Muscle layer of colon (tissue), 2 donors: ENCODE results near the gene FNDC8.
"Not testable (repeated sequence)": the region's sequence is repeated elsewhere in the genome, so short reads cannot be mapped to it uniquely, and the experiment has no call there.

Experiments
- H3K27ac ChIP-seq: one replicate; pipeline ENCODE4 v1.7.0; 2013; ENCODE audit warnings: low read depth, mild to moderate bottlenecking, low read length, moderate library complexity
- H3K27me3 ChIP-seq, 2 donors: one replicate each; pipeline ENCODE4 v1.7.0; 2013; ENCODE audit warnings: low read length in 2 of 2, mild to moderate bottlenecking in 2 of 2; ENCODE audit not compliant: insufficient read depth in 2 of 2, control insufficient read depth in 1 of 2
- H3K36me3 ChIP-seq: one replicate; pipeline ENCODE4 v1.7.0; 2013; ENCODE audit warnings: mild to moderate bottlenecking, low read length; ENCODE audit not compliant: insufficient read depth
- H3K4me1 ChIP-seq: one replicate; pipeline ENCODE4 v1.7.0; 2013; ENCODE audit warnings: mild to moderate bottlenecking, low read length; ENCODE audit not compliant: insufficient read depth
- H3K4me3 ChIP-seq, 2 donors: one replicate each; pipeline ENCODE4 v1.7.0; 2013; ENCODE audit warnings: low read length in 2 of 2, low read depth in 1 of 2, mild to moderate bottlenecking in 1 of 2, moderate library complexity in 1 of 2
- H3K9ac ChIP-seq: one replicate; pipeline ENCODE4 v1.7.0; 2013; ENCODE audit warnings: low read length
- H3K9me3 ChIP-seq: one replicate; pipeline ENCODE4 v1.7.0; 2013; ENCODE audit warnings: mild to moderate bottlenecking, low read length
- donor health status: abdominal sarcoma.
- donor health status: Adenocarcinoma of cecum.

Gene FNDC8

GRCh38 chr17:35148144-35148543, 26.7 kb downstream of the FNDC8 start:
- Histone ChIP-seq H3K36me3 (no peaks in the 10 kb centered on the region), H3K27me3 (no peaks in the 10 kb centered on the region), H3K9me3 (no peaks in the 10 kb centered on the region), H3K4me1 (no peaks in the 10 kb centered on the region), H3K9ac (no peak overlapping the region), H3K27ac (no peak overlapping the region), H3K4me3 (no peak overlapping the region)

GRCh38 chr17:35149941-35150340, 28.5 kb downstream of the FNDC8 start:
- no peak overlapping the region for H3K4me3 ChIP-seq
- H3K9me3 ChIP-seq: no peaks in the 10 kb centered on the region
- H3K36me3 ChIP-seq: no peaks in the 10 kb centered on the region
- no peak overlapping the region for H3K9ac ChIP-seq
- no peak overlapping the region for H3K27ac ChIP-seq
- H3K27me3 ChIP-seq: no peaks in the 10 kb centered on the region
- no peaks in the 10 kb centered on the region for H3K4me1 ChIP-seq

GRCh38 chr17:35151080-35151479, 29.7 kb downstream of the FNDC8 start:
- H3K36me3 ChIP-seq, H3K9me3 ChIP-seq, H3K4me1 ChIP-seq, H3K4me3 ChIP-seq, H3K9ac ChIP-seq, H3K27ac ChIP-seq, H3K27me3 ChIP-seq: not testable (repeated sequence)

GRCh38 chr17:35152421-35153140, 31.2 kb downstream of the FNDC8 start:
- no peaks in the 10 kb centered on the region for H3K27me3 ChIP-seq
- no peaks in the 10 kb centered on the region for H3K4me1 ChIP-seq
- H3K9ac ChIP-seq: no peak overlapping the region
- H3K36me3 ChIP-seq: no peaks in the 10 kb centered on the region
- no peak overlapping the region for H3K4me3 ChIP-seq
- H3K9me3 ChIP-seq: no peaks in the 10 kb centered on the region
- no peak overlapping the region for H3K27ac ChIP-seq

GRCh38 chr17:35154196-35155165, 33.1 kb downstream of the FNDC8 start:
- no peak overlapping the region for H3K27ac ChIP-seq
- no peaks in the 10 kb centered on the region for H3K4me1 ChIP-seq
- no peak overlapping the region for H3K9ac ChIP-seq
- no peak overlapping the region for H3K4me3 ChIP-seq
- no peaks in the 10 kb centered on the region for H3K36me3 ChIP-seq
- H3K27me3 ChIP-seq: no peaks in the 10 kb centered on the region
- no peaks in the 10 kb centered on the region for H3K9me3 ChIP-seq

- Histone ChIP-seq H3K36me3 (no peaks in the 10 kb centered on the region), H3K4me3 (no peak overlapping the region), H3K4me1 (no peaks in the 10 kb centered on the region), H3K9ac (no peak overlapping the region), H3K27ac (no peak overlapping the region), H3K9me3 (no peaks in the 10 kb centered on the region), H3K27me3 (no peaks in the 10 kb centered on the region)
Measured at GRCh38 chr17:35155246-35155645, 33.8 kb downstream of the FNDC8 start.

GRCh38 chr17:35159940-35160339, 38.5 kb downstream of the FNDC8 start:
- H3K4me3 ChIP-seq: no peak overlapping the region
- no peak overlapping the region for H3K27ac ChIP-seq
- no peak overlapping the region for H3K9ac ChIP-seq
- H3K36me3 ChIP-seq: no peaks in the 10 kb centered on the region
- no peaks in the 10 kb centered on the region for H3K9me3 ChIP-seq
- H3K27me3 ChIP-seq: no peaks in the 10 kb centered on the region
- no peaks in the 10 kb centered on the region for H3K4me1 ChIP-seq

- Histone ChIP-seq H3K4me1 (no peaks in the 10 kb centered on the region), H3K9ac (no peak overlapping the region), H3K36me3 (no peaks in the 10 kb centered on the region), H3K27me3 (no peaks in the 10 kb centered on the region), H3K9me3 (no peaks in the 10 kb centered on the region), H3K27ac (no peak overlapping the region), H3K4me3 (no peak overlapping the region)
Measured at GRCh38 chr17:35160354-35161201, 39.2 kb downstream of the FNDC8 start.

GRCh38 chr17:35161281-35161761, 39.9 kb downstream of the FNDC8 start:
- Histone ChIP-seq H3K36me3 (no peaks in the 10 kb centered on the region), H3K4me1 (no peaks in the 10 kb centered on the region), H3K27me3 (no peaks in the 10 kb centered on the region), H3K9ac (no peak overlapping the region), H3K9me3 (no peaks in the 10 kb centered on the region), H3K27ac (no peak overlapping the region), H3K4me3 (no peak overlapping the region)

GRCh38 chr17:35162755-35163154, 41.3 kb downstream of the FNDC8 start:
- Histone ChIP-seq H3K36me3 (no peaks in the 10 kb centered on the region), H3K27me3 (no peaks in the 10 kb centered on the region), H3K4me3 (no peak overlapping the region), H3K4me1 (no peaks in the 10 kb centered on the region), H3K27ac (no peak overlapping the region), H3K9ac (no peak overlapping the region), H3K9me3 (no peaks in the 10 kb centered on the region)

- no peak overlapping the region for H3K27ac ChIP-seq
- no peaks in the 10 kb centered on the region for H3K9me3 ChIP-seq
- H3K27me3 ChIP-seq: no peaks in the 10 kb centered on the region
- H3K4me1 ChIP-seq: no peaks in the 10 kb centered on the region
- H3K36me3 ChIP-seq: no peaks in the 10 kb centered on the region
- no peak overlapping the region for H3K4me3 ChIP-seq
- H3K9ac ChIP-seq: no peak overlapping the region
Measured at GRCh38 chr17:35163886-35164285, 42.5 kb downstream of the FNDC8 start.
